Fibroblast of skin of back (primary cell): ENCODE measurements around the gene ZSCAN32. TPM values are rescaled to one million over a fixed set of nuclear protein-coding genes. Genes with fewer than 3 reads are reported as not detected.

Source experiments
- DNase-seq: peaks from one replicate; pipeline ENCODE4 v3.0.0-alpha.2; 2013
- polyA plus RNA-seq, 2 experiments: library from polyadenylated mRNA; unstranded; fragments of 120-200 nt; gene quantifications; one replicate each; pipeline ENCODE4 v1.2.1, GENCODE V29; 2013; ENCODE audit not compliant: insufficient read length in 2 of 2

The ZSCAN32 gene
- polyA plus RNA-seq (2013, experiment 1 of 2; ENCODE audit: insufficient read length) = 8.0 TPM
- 6.3 TPM for polyA plus RNA-seq (2013, experiment 2 of 2; ENCODE audit: insufficient read length)

- peak; percentile 99 for DNase-seq
Measured at GRCh38 chr16:3400779-3401688, at the start of gene ZSCAN32, which contains the start of gene ZNF174. TSS of gene ZSCAN32 (minus strand) at chr16:3401004. CDS start at chr16:3397557, 3,447 bp downstream. TSS of gene ZNF174 (plus strand) at chr16:3401215. CDS start at chr16:3402005, 790 bp downstream.

GRCh38 chr16:3444032-3444388 lies 43.2 kb upstream of the ZSCAN32 start:
- peak; percentile 72 for DNase-seq

- peak; percentile 95 for DNase-seq
Measured at GRCh38 chr16:3443108-3444031, 42.6 kb upstream of the ZSCAN32 start, which contains the start of the genes NAA60 and ZNF597. TSS of gene NAA60 (plus strand) at chr16:3443680. CDS start at chr16:3476228, 32,548 bp downstream. TSS of gene ZNF597 (minus strand) at chr16:3443504. CDS start at chr16:3443153, 351 bp downstream.

DNA sequence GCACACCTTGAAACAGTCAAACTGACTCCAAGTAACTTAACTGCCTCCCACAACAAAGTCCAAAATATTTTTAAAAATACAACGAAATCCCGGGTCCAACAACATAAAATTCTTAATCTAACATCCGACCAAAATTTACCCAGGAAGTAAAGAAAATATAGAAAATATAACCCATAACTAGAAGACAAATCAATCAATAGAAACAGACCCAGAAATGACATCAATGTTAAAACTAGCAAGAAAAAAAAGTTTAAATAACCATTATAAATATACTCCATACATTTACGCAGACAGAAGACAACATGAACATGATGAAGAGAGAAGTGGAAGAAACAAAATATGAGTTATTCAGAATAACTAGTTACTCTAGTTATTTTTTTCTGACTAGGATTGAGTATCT lies 38.8 kb upstream of the ZSCAN32 start:
- no peak for DNase-seq

DNA sequence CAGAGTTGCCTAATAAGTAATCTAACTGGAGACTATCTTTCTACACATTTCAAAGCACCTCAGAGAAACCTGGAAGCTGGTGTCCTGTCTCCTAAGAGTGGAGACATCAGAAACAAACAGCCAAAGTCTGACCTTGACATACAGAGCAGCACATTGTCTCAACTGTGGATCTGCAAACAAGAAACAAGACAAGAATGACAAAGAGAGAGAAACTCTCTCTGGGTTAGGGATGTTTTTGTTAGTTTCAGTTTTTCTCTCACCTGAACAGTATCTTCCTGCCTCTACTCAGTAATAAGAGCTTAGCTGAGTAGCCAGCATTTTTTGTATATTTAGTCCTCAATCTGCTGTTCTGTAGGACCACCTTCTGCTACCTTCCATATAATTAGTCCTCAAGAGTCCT lies 33.6 kb upstream of the ZSCAN32 start:
- no peak for DNase-seq

DNA sequence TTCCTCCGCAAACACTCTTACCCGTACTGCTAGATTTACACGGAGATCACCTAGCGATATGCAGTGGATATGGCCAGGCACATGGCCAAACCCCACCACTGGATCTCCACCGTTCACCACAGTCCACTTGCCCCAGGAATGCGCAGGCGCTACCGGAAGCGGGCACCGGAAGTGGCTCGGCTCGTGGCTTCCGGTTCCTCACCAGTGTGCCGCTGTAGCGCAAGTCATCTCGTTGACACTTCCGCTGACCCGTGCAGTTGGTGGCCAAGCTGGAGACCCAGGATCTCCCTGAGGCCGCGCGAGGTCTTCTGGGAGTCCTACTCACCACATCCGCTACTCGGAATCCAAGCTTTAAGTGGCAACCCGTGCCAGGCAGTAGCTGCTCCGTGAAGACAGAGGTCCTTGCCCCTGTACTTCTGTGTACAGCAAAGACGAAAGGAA lies 31.0 kb upstream of the ZSCAN32 start:
- DNase-seq = peak; percentile 47

- DNase-seq = no peak
Measured at GRCh38 chr16:3413730-3414379, 13.1 kb upstream of the ZSCAN32 start.

DNA sequence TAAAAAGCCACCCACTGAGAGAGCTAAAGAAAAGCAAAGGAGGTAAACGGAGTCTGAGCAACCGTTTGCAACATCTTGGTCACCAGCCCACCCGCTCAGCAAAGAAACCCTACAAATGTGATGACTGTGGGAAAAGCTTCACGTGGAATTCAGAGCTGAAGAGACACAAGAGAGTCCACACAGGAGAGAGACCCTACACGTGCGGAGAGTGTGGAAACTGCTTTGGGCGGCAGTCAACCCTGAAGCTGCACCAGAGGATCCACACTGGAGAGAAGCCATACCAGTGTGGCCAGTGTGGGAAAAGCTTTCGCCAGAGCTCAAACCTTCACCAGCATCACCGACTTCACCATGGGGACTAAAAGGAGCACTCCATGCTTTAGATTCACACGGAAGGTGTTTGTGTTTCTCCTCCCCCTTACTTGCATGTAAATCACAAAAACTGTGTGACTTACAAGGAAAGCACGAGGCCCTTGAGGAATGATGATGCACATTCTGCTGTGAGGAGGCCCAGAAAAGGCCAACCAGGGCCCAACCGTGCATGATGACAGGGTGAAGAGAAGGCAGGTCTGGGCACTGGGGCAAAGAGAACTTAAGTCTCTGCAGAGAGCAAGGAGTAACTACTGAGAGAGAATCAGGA lies 7.9 kb upstream of the ZSCAN32 start:
- no peak for DNase-seq

- peak; percentile 16 for DNase-seq
Measured at GRCh38 chr16:3401719-3402397, 1.1 kb upstream of the ZSCAN32 start.

DNA sequence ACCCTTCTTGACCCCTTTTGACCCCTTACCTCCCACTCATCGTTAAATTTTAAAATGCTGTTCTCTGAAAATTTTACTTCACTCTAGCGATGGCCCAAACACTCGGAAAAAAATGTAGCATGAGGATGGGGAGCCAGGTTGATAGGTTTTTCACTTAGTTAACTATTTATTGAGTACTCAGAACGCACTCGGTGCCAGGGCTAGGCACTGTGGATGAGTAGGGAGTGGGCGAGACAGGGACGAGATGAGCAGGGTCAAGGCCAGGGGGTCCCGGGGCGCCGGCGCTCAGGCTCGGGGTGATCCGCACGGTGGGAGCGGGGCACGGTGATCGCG lies 392 bp downstream of the ZSCAN32 start:
- no peak for DNase-seq

GRCh38 chr16:3389663-3390338 lies 11.0 kb downstream of the ZSCAN32 start:
- no peak for DNase-seq

DNA sequence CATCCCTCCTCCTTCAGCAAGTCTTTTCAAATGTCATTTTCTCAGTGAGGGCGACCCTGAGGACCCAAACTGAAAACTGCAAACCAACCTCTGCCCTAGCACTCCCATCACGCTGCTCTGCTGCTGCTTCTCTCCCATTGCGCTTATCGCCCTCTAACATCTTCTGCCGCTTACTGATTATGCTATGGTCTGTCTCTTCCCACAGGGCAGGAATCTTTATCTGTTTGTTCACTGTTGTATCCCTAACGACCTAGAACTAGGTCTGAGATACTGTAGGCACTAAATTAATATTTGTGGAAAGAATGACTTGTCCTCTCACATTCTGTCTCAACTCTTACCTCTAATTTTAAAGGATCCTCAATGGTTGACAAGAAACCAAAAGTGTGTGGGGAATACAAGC lies 12.5 kb downstream of the ZSCAN32 start:
- DNase-seq = no peak

DNA sequence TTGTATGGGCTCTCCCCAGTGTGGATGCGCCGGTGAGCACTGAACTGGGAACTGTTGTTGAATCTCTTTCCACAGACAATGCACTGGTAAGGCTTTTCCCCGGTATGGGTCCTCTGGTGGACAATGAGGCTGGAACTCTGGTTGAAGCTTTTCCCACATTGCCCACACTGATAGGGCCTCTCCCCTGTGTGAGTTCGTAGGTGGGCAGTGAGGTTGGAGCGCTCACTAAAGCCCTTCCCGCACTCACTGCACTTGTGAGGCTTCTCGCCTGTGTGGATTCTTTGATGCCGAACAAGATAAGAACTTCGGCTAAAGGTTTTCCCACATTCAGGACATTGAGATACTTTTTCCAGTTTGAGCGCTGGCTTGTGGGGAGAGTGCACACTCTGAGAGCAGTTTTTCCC lies 17.8 kb downstream of the ZSCAN32 start:
- no peak for DNase-seq

- DNase-seq = no peak
Measured at GRCh38 chr16:3377917-3378316, 22.9 kb downstream of the ZSCAN32 start.

DNA sequence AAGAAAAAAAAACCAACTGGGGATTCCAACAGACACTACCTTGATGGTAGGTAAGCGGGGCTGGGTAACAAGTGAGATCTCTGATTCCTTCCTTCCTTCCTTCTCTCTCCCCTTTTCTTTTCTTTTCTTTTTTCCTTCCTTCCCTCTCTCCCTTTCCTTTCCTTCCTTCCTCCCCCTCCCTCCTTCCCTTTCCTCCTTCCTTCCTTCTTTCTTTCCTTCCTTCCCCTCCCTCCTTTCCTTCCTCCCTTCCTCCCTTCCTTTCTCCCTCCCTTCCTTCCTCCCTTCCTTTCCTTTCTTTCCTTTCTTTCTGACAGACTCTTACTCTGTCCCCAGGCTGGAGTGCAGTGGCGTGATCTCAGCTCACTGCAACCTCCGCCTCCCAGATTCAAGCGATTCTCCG lies 25.1 kb downstream of the ZSCAN32 start:
- no peak for DNase-seq

DNA sequence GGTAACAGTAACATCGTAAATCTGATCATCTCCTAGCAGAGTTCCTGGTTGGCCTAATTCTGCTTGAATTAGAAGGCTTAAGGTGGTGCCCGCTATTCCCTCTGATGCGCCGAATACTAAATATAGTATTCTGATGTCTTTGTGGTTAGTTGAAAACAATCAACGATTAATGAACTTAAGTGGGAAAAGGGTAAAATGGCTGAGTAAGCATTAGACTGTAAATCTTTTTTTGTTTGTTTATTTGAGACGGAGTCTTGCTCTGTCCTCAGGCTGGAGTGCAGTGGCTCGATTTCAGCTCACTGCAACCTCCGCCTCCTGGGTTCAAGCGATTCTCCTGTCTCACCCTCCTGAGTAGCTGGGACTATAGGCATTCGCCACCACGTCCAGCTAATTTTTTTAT lies 31.7 kb downstream of the ZSCAN32 start:
- no peak for DNase-seq

DNA sequence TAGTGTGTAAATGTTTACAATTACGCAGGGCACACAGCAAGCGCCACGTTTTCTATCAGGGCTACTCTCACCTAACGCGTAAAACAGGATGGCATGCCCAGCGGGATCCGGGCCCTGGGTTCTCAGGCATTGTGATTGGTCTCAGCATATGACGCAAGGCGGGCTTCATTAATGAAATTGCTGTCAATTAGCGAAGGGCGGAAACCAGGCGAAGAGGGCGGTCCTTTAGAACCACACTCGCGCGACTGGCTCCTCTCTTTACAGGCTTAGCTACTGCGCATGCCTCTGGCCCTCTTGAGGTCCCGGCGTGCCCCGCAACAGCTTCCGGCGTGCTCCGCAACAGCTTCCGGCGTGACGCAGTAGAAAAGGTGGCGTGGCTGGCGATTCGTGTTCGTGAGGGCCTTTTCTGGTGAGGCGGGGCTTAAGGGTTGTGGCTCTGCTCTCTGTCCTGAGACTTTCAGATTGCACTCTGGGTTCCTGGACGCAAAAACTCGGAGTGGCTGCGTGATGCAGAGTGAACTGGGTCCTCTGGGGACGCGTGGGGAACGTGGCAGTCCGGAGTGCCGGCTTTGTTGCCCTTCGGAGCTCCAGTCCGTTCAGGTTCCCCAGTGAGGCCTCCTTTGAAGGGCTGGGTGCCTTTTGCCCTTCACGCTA lies 35.9 kb downstream of the ZSCAN32 start:
- DNase-seq = peak; percentile 80

DNA sequence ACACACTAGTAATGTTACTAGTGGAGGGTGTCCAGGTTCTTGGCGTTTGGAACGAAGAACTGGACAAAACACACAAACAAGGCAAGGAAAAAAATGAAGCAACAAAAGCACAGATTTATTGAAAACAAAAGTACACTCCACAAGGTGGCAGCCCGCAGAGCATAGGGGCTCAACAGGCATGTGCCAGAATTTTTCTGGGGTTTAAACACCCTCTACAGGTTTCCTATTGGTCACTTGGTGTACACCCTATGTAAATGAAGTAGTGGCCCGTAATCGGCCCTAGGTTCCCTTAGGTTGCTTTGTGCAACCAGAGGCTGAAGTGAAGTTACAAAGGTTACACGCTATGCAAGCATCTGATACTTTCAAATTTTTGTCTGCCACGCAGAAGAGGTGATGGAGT lies 37.0 kb downstream of the ZSCAN32 start:
- DNase-seq = no peak

GRCh38 chr16:3362931-3363330 lies 37.9 kb downstream of the ZSCAN32 start:
- DNase-seq = no peak

DNA sequence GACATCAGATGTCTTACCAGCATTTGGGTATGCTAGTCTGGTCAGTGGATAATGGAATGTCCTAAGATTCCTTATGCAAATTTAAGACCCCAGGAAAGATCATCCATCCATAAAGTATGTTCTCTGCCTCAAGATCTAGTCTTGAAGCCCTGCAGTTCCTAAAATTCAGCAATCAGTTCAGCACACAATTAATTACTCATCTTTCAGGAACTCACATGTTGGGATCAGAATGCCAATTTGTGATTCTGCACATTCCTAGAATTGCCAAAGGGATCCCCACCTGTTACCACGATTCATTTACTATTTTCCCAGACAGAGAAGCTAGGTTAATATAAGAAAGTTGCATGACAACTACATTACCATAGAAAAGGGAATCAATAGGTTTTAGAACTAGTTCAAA lies 41.9 kb downstream of the ZSCAN32 start:
- no peak for DNase-seq
